Activated T-cell treated with anti-CD3 and anti-CD28 coated beads, Interleukin-2, amount 50 U/mL, for 72 hours (primary cell): Measurements from ENCODE around the gene COL6A5. TPM values are rescaled to one million over a fixed set of nuclear protein-coding genes. Genes with fewer than 3 reads are reported as not detected.

ENCODE experiments used
- ATAC-seq, 2 donors: fragments of 150-1000 bp; cut with Tn5 transposase; replicated peaks in 1 of 2; 2 replicates each; pipeline ENCODE4 v1.10.0; 2021; ENCODE audit warnings: moderate library complexity in 2 of 2, mild to moderate bottlenecking in 1 of 2
- DNase-seq, 2 donors: peaks; one replicate each; pipeline ENCODE4 v3.0.0; 2021 to 2022; ENCODE audit warnings: mixed read lengths in 1 of 2
- H3K27ac Mint-ChIP-seq: one replicate; pipeline ENCODE4 v1.8.0; 2022; ENCODE audit warnings: mild to moderate bottlenecking, moderate library complexity, mixed read lengths
- H3K27me3 Mint-ChIP-seq: one replicate; pipeline ENCODE4 v1.8.0; 2022; ENCODE audit warnings: low read depth, mixed read lengths
- H3K36me3 Mint-ChIP-seq, 2 donors: one replicate each; pipeline ENCODE4 v1.8.0; 2022; ENCODE audit warnings: mixed read lengths in 2 of 2, mild to moderate bottlenecking in 1 of 2; ENCODE audit not compliant: insufficient read depth in 2 of 2
- H3K4me1 Mint-ChIP-seq: one replicate; pipeline ENCODE4 v1.8.0; 2022; ENCODE audit warnings: low read depth, mixed read lengths
- H3K4me3 Mint-ChIP-seq, 2 donors: one replicate each; pipeline ENCODE4 v1.8.0; 2022; ENCODE audit warnings: mild to moderate bottlenecking in 2 of 2, mixed read lengths in 2 of 2, moderate library complexity in 2 of 2
- H3K9me3 Mint-ChIP-seq, 2 donors: one replicate each; pipeline ENCODE4 v1.8.0; 2022; ENCODE audit warnings: mixed read lengths in 2 of 2
- total RNA-seq, 2 donors: library from RNA; stranded (reverse); gene quantifications; one replicate each; pipeline ENCODE4 v1.2.3, GENCODE V29; 2022

The COL6A5 gene
- total RNA-seq, 2 donors from 2014 or later = not detected

- Mint-ChIP-seq H3K27me3 (peaks cover 55% of the 10 kb centered on the region), H3K27ac (no peak within 1 kb of the TSS), H3K36me3 (no peaks in the 10 kb centered on the region), H3K4me3 (peak within 1 kb of the TSS in 1 of 2 donors; percentile 1), H3K9me3 (no peaks in the 10 kb centered on the region), H3K4me1 (no peaks in the 10 kb centered on the region)
- no peak for DNase-seq
- no peak for ATAC-seq
These were observed 171.4 kb downstream of the COL6A5 start, which contains the start of gene COL6A6 for GRCh38 chr3:130516645-130517512. Gene COL6A6 (plus strand): TSS chr3:130517177. CDS start chr3:130560365, 43,188 bp downstream.

GRCh38 chr3:130517602-130518001 is 172.1 kb downstream of the COL6A5 start:
- no peaks in the 10 kb centered on the region for H3K36me3 Mint-ChIP-seq
- DNase-seq = no peak
- H3K27me3 Mint-ChIP-seq = peaks cover 51% of the 10 kb centered on the region
- H3K27ac Mint-ChIP-seq = no peak overlapping the region
- no peaks in the 10 kb centered on the region for H3K9me3 Mint-ChIP-seq
- peak overlapping the region in 1 of 2 donors; percentile 1 for H3K4me3 Mint-ChIP-seq
- H3K4me1 Mint-ChIP-seq = no peaks in the 10 kb centered on the region
- no peak for ATAC-seq

- no peaks in the 10 kb centered on the region for H3K9me3 Mint-ChIP-seq
- H3K4me1 Mint-ChIP-seq = no peaks in the 10 kb centered on the region
- no peaks in the 10 kb centered on the region for H3K36me3 Mint-ChIP-seq
- no peak for ATAC-seq
- DNase-seq = no peak
- peaks cover 50% of the 10 kb centered on the region for H3K27me3 Mint-ChIP-seq
- no peak overlapping the region for H3K4me3 Mint-ChIP-seq
- no peak overlapping the region for H3K27ac Mint-ChIP-seq
These were observed 174.3 kb downstream of the COL6A5 start for GRCh38 chr3:130519754-130520153.

- Mint-ChIP-seq H3K9me3 (no peaks in the 10 kb centered on the region), H3K36me3 (no peaks in the 10 kb centered on the region), H3K4me3 (no peak overlapping the region), H3K27ac (no peak overlapping the region), H3K4me1 (no peaks in the 10 kb centered on the region), H3K27me3 (peaks cover 44% of the 10 kb centered on the region)
- no peak for DNase-seq
- ATAC-seq = no peak
These were observed 176.9 kb downstream of the COL6A5 start for GRCh38 chr3:130522399-130522798.

GRCh38 chr3:130527426-130527825 is 182.0 kb downstream of the COL6A5 start:
- no peak overlapping the region for H3K4me3 Mint-ChIP-seq
- H3K36me3 Mint-ChIP-seq = no peaks in the 10 kb centered on the region

GRCh38 chr3:130528120-130528519 is 182.6 kb downstream of the COL6A5 start:
- H3K27me3 Mint-ChIP-seq = peaks cover 15% of the 10 kb centered on the region
- H3K9me3 Mint-ChIP-seq = no peaks in the 10 kb centered on the region
- no peaks in the 10 kb centered on the region for H3K36me3 Mint-ChIP-seq
- H3K4me1 Mint-ChIP-seq = peaks cover 13% of the 10 kb centered on the region
- DNase-seq (no peak), ATAC-seq (no peak)
- no peak overlapping the region for H3K27ac Mint-ChIP-seq
- H3K4me3 Mint-ChIP-seq = no peak overlapping the region

More at GRCh38 chr3:130527426-130527825, 182.0 kb downstream of the COL6A5 start:
- no peak for ATAC-seq
- DNase-seq = no peak
- Mint-ChIP-seq H3K27ac (no peak overlapping the region), H3K4me1 (peaks cover 13% of the 10 kb centered on the region), H3K9me3 (no peaks in the 10 kb centered on the region), H3K27me3 (peaks cover 22% of the 10 kb centered on the region)

GRCh38 chr3:130529486-130530215 is 184.2 kb downstream of the COL6A5 start:
- Mint-ChIP-seq H3K36me3 (no peaks in the 10 kb centered on the region), H3K27me3 (peaks cover 14% of the 10 kb centered on the region), H3K9me3 (no peaks in the 10 kb centered on the region), H3K4me1 (peaks cover 13% of the 10 kb centered on the region), H3K27ac (no peak overlapping the region), H3K4me3 (no peak overlapping the region)
- DNase-seq (no peak), ATAC-seq (no peak)

GRCh38 chr3:130533247-130533646 is 187.8 kb downstream of the COL6A5 start:
- peaks cover 13% of the 10 kb centered on the region for H3K4me1 Mint-ChIP-seq
- no peaks in the 10 kb centered on the region for H3K36me3 Mint-ChIP-seq
- DNase-seq = no peak
- ATAC-seq = no peak
- H3K27me3 Mint-ChIP-seq = peaks cover 12% of the 10 kb centered on the region
- H3K4me3 Mint-ChIP-seq = no peak overlapping the region
- no peaks in the 10 kb centered on the region for H3K9me3 Mint-ChIP-seq
- no peak overlapping the region for H3K27ac Mint-ChIP-seq

Other genes with a start within 250 kb of the COL6A5 start
- gene COL6A6, start 171.5 kb downstream of the COL6A5 start, total RNA-seq = not detected